Skin of body (tissue), 2 donors: ENCODE data around the gene HEPN1. TPM values are rescaled to one million over a fixed set of nuclear protein-coding genes. Genes with fewer than 3 reads are reported as not detected.
"Not testable (repeated sequence)": the region's sequence is repeated elsewhere in the genome, so short reads cannot be mapped to it uniquely, and the experiment has no call there.

Experiments
- DNase-seq: peaks from one replicate; lab custom pipeline; 2025; lab: John Stamatoyannopoulos, UW
- total RNA-seq: library from RNA; depleted of rRNA; stranded (reverse); fragments of >200 nt; gene quantifications from one replicate; pipeline ENCODE4 v1.2.3, GENCODE V29; 2014

The HEPN1 gene
- total RNA-seq, 1 donor from 2014 or later = not detected

- no peak for DNase-seq
Measured at GRCh38 chr11:124941703-124942102, 22.7 kb downstream of the HEPN1 start.

GRCh38 chr11:124942466-124943253, 23.6 kb downstream of the HEPN1 start:
- no peak for DNase-seq

- DNase-seq = no peak
Measured at GRCh38 chr11:124943254-124943616, 24.2 kb downstream of the HEPN1 start.

- DNase-seq = no peak
Measured at GRCh38 chr11:124943741-124944140, 24.7 kb downstream of the HEPN1 start.

GRCh38 chr11:124944565-124944964, 25.5 kb downstream of the HEPN1 start:
- no peak for DNase-seq

- no peak for DNase-seq
Measured at GRCh38 chr11:124945826-124946225, 26.8 kb downstream of the HEPN1 start.

GRCh38 chr11:124946735-124947141, 27.7 kb downstream of the HEPN1 start:
- DNase-seq = no peak

GRCh38 chr11:124950601-124951330, 31.7 kb downstream of the HEPN1 start:
- no peak for DNase-seq

GRCh38 chr11:124951341-124951740, 32.3 kb downstream of the HEPN1 start:
- DNase-seq = no peak

- peak; percentile 99 for DNase-seq
Measured at GRCh38 chr11:124953753-124954589, 34.9 kb downstream of the HEPN1 start, which contains the start of gene CCDC15. TSS of gene CCDC15 (plus strand) at chr11:124954202. CDS start at chr11:124954733, 531 bp downstream.

GRCh38 chr11:124954590-124954955, 35.5 kb downstream of the HEPN1 start:
- DNase-seq = no peak

GRCh38 chr11:124955035-124955434, 36.0 kb downstream of the HEPN1 start:
- no peak for DNase-seq

GRCh38 chr11:124961972-124962609, 43.0 kb downstream of the HEPN1 start:
- peak; percentile 70 for DNase-seq

GRCh38 chr11:124968197-124968596, 49.1 kb downstream of the HEPN1 start:
- DNase-seq = not testable (repeated sequence)

Other genes starting within 250 kb of the HEPN1 start
- gene SIAE, start 245.5 kb upstream of the HEPN1 start, total RNA-seq = 3.9 TPM
- 2.9 TPM for gene SPA17, start 245.3 kb upstream of the HEPN1 start, total RNA-seq
- 0.39 TPM for gene NRGN, start 179.3 kb upstream of the HEPN1 start, total RNA-seq
- 0.20 TPM for gene VSIG2, start 167.0 kb upstream of the HEPN1 start, total RNA-seq
- gene ESAM, start 157.0 kb upstream of the HEPN1 start, total RNA-seq = 9.2 TPM
- 15.2 TPM for gene MSANTD2, start 118.8 kb upstream of the HEPN1 start, total RNA-seq
- 8.8 TPM for gene ROBO3, start 53.8 kb upstream of the HEPN1 start, total RNA-seq
- gene ROBO4, start 21.4 kb upstream of the HEPN1 start, total RNA-seq = 9.7 TPM
- 3.6 TPM for gene HEPACAM, start 16.8 kb downstream of the HEPN1 start, total RNA-seq
- gene CCDC15, start 35.0 kb downstream of the HEPN1 start, total RNA-seq = 4.3 TPM
- 10.3 TPM for gene SLC37A2, start 144.1 kb downstream of the HEPN1 start, total RNA-seq
- gene TMEM218, start 192.4 kb downstream of the HEPN1 start, total RNA-seq = 23.1 TPM
- gene PKNOX2, start 245.5 kb downstream of the HEPN1 start, total RNA-seq = 4.0 TPM